Cardiac fibroblast (primary cell): Measurements from ENCODE around the gene PGGT1B.

Experiments
- DNase-seq, 2 donors: peaks; one replicate each; pipeline versions ENCODE4 v3.0.0 to v3.0.0-alpha.2; 2010; ENCODE audit warnings: low read depth in 2 of 2
- H3K4me3 ChIP-seq, 2 donors: replicated peaks in 1 of 2; 1 replicate in 1 of 2; 2 replicates in 1 of 2; pipeline ENCODE4 v1.5.1; 2011; ENCODE audit warnings: low read depth in 2 of 2, low read length in 2 of 2, mild to moderate bottlenecking in 2 of 2, moderate library complexity in 1 of 2
- TF ChIP-seq, protein P1 (sequence below): IDR thresholded peaks from one replicate; pipeline ENCODE4 v1.5.1; 2011; ENCODE audit warnings: low read depth, mild to moderate bottlenecking, low read length, inconsistent platforms

Gene PGGT1B

GRCh38 chr5:115166744-115167393 is 95.8 kb downstream of the PGGT1B start:
- TF ChIP-seq, protein P1, sequence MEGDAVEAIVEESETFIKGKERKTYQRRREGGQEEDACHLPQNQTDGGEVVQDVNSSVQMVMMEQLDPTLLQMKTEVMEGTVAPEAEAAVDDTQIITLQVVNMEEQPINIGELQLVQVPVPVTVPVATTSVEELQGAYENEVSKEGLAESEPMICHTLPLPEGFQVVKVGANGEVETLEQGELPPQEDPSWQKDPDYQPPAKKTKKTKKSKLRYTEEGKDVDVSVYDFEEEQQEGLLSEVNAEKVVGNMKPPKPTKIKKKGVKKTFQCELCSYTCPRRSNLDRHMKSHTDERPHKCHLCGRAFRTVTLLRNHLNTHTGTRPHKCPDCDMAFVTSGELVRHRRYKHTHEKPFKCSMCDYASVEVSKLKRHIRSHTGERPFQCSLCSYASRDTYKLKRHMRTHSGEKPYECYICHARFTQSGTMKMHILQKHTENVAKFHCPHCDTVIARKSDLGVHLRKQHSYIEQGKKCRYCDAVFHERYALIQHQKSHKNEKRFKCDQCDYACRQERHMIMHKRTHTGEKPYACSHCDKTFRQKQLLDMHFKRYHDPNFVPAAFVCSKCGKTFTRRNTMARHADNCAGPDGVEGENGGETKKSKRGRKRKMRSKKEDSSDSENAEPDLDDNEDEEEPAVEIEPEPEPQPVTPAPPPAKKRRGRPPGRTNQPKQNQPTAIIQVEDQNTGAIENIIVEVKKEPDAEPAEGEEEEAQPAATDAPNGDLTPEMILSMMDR, result no peak
- no peak for DNase-seq
- H3K4me3 ChIP-seq, result no peak overlapping the region

GRCh38 chr5:115165790-115166189 is 96.9 kb downstream of the PGGT1B start:
- TF ChIP-seq, protein P1, result no peak

GRCh38 chr5:115160975-115161475 is 101.7 kb downstream of the PGGT1B start:
- no peak overlapping the region for H3K4me3 ChIP-seq
- DNase-seq, result no peak
- TF ChIP-seq, protein P1, result no peak

More at GRCh38 chr5:115165790-115166189, 96.9 kb downstream of the PGGT1B start:
- no peak for DNase-seq
- H3K4me3 ChIP-seq, result no peak overlapping the region
